SK-N-SH (cell line): ENCODE results near the gene MBD2. TPM values are rescaled to one million over a fixed set of nuclear protein-coding genes. Genes with fewer than 3 reads are reported as not detected.

Source experiments
- CTCF ChIA-PET: fragments of 300-600, 350-600 bp; formaldehyde crosslinking; extraction: SDS; loops from one replicate; lab custom pipeline; 2021; lab: Yijun Ruan, JAX
- POLR2A ChIA-PET: fragments of 350-600 bp; sonication (Branson Sonifier 250); formaldehyde crosslinking; extraction: SDS; loops from one replicate; lab custom pipeline; 2020; ENCODE audit warnings: antibody characterized with exemption, inconsistent platforms; lab: Yijun Ruan, JAX
- DNase-seq: peaks from one replicate; pipeline ENCODE4 v3.0.0; 2012
- H2AFZ ChIP-seq: fragments of 200-600 bp; sonication (generic); 2 replicates; pipeline ENCODE4 v1.8.1; 2016; ENCODE audit warnings: antibody characterized with exemption, mild to moderate bottlenecking, low read depth
- H3F3A ChIP-seq: fragments of 200-600 bp; sonication (generic); replicated peaks from 2 replicates; pipeline ENCODE3; 2016; ENCODE audit warnings: antibody characterized with exemption, mild to moderate bottlenecking; ENCODE audit not compliant: insufficient read depth
- H3K27ac ChIP-seq, 2 experiments: fragments of 200-500 bp in 1 of 2; fragments of 200-600 bp in 1 of 2; sonication (Bioruptor generic) in 1 of 2; sonication (generic), shearing (Covaris generic) in 1 of 2; 2 replicates each; pipeline versions ENCODE4 v1.5.1 to v1.6.1; 2014 to 2016; ENCODE audit warnings: low read depth in 2 of 2, inconsistent platforms in 1 of 2, low read length in 1 of 2, mild to moderate bottlenecking in 1 of 2, mixed read lengths in 1 of 2
- H3K27me3 ChIP-seq: fragments of 200-600 bp; sonication (generic), shearing (Covaris generic); 2 replicates; pipeline ENCODE4 v1.6.1; 2016; ENCODE audit warnings: mixed run types; ENCODE audit not compliant: insufficient read depth
- H3K36me3 ChIP-seq, 2 experiments: fragments of 200-500 bp in 1 of 2; fragments of 200-600 bp in 1 of 2; sonication (Bioruptor generic) in 1 of 2; sonication (generic) in 1 of 2; replicated peaks in 1 of 2; 2 replicates each; pipeline versions ENCODE3 to v1.5.1; 2014 to 2016; ENCODE audit warnings: low read length in 1 of 2, mild to moderate bottlenecking in 1 of 2; ENCODE audit not compliant: insufficient read depth in 2 of 2, control insufficient read depth in 1 of 2
- H3K4me1 ChIP-seq, 2 experiments: fragments of 200-500 bp in 1 of 2; fragments of 200-600 bp in 1 of 2; sonication (Bioruptor generic) in 1 of 2; sonication (generic), shearing (Covaris generic) in 1 of 2; 2 replicates each; pipeline versions ENCODE4 v1.5.1 to v1.6.1; 2014 to 2016; ENCODE audit warnings: low read depth in 1 of 2, low read length in 1 of 2, mixed run types in 1 of 2; ENCODE audit not compliant: insufficient read depth in 2 of 2, control insufficient read depth in 1 of 2
- H3K4me2 ChIP-seq: fragments of 200-600 bp; sonication (generic), shearing (Covaris generic); 2 replicates; pipeline ENCODE4 v1.6.1; 2017; ENCODE audit warnings: mixed run types
- H3K4me3 ChIP-seq, 2 experiments: fragments of 200-500 bp in 1 of 2; fragments of 200-600 bp in 1 of 2; sonication (Bioruptor generic) in 1 of 2; sonication (generic), shearing (Covaris generic) in 1 of 2; 2 replicates each; pipeline versions ENCODE4 v1.5.1 to v1.8.1; 2014 to 2016; ENCODE audit warnings: low read depth in 2 of 2, inconsistent platforms in 1 of 2, low read length in 1 of 2, mild to moderate bottlenecking in 1 of 2, mixed read lengths in 1 of 2, moderate library complexity in 1 of 2
- H3K79me2 ChIP-seq: fragments of 200-600 bp; sonication (generic); 2 replicates; pipeline ENCODE4 v1.8.1; 2017; ENCODE audit warnings: mild to moderate bottlenecking; ENCODE audit not compliant: insufficient read depth
- H3K9ac ChIP-seq: fragments of 200-600 bp; sonication (generic); 2 replicates; pipeline ENCODE4 v1.6.1; 2017; ENCODE audit warnings: mixed run types
- H3K9me2 ChIP-seq: fragments of 200-600 bp; sonication (generic); 2 replicates; pipeline ENCODE4 v1.6.1; 2017; ENCODE audit warnings: mixed run types
- H3K9me3 ChIP-seq: fragments of 200-600 bp; sonication (generic); 2 replicates; pipeline ENCODE4 v1.6.1; 2017; ENCODE audit warnings: mixed run types, mild to moderate bottlenecking, moderate library complexity
- H4K20me1 ChIP-seq: fragments of 200-600 bp; sonication (generic); 2 replicates; pipeline ENCODE4 v1.6.1; 2017; ENCODE audit warnings: mild to moderate bottlenecking, mixed run types; ENCODE audit not compliant: insufficient read depth
- ELF1 ChIP-seq: IDR thresholded peaks from 2 replicates; pipeline ENCODE4 v1.4.0; 2012
- EP300 ChIP-seq, 2 experiments: IDR thresholded peaks; 2 replicates each; pipeline versions ENCODE4 v1.4.0 to v1.6.1; 2012; ENCODE audit warnings: borderline replicate concordance in 1 of 2, low read depth in 1 of 2, low read length in 1 of 2
- EZH2phosphoT487 ChIP-seq: fragments of 200-600 bp; sonication (generic); IDR thresholded peaks from 2 replicates; pipeline ENCODE4 v1.6.1; 2017; ENCODE audit warnings: low read depth, mixed run types, mild to moderate bottlenecking, antibody characterized with exemption, moderate library complexity, borderline replicate concordance
- FOXJ3 ChIP-seq: sonication (generic); formaldehyde crosslinking; IDR thresholded peaks from 2 replicates; pipeline ENCODE4 v1.5.1; 2020; ENCODE audit warnings: mild to moderate bottlenecking, missing genetic modification reagents
- GATA2 ChIP-seq: sonication (generic); formaldehyde crosslinking; IDR thresholded peaks from 2 replicates; pipeline ENCODE4 v1.5.0; 2020; ENCODE audit warnings: mild to moderate bottlenecking, missing genetic modification reagents
- JUND ChIP-seq: IDR thresholded peaks from 2 replicates; pipeline ENCODE4 v1.4.0; 2012
- MEF2A ChIP-seq: IDR thresholded peaks from 2 replicates; pipeline ENCODE4 v1.4.0; 2012; ENCODE audit warnings: low read depth, borderline replicate concordance
- MXI1 ChIP-seq: IDR thresholded peaks from 2 replicates; pipeline ENCODE4 v1.6.1; 2012; ENCODE audit warnings: mild to moderate bottlenecking, low read depth, low read length, improper control_type of control experiment
- NFIC ChIP-seq: IDR thresholded peaks from 2 replicates; pipeline ENCODE4 v1.4.0; 2012; ENCODE audit warnings: borderline replicate concordance
- NRF1 ChIP-seq: IDR thresholded peaks from 2 replicates; pipeline ENCODE4 v1.6.1; 2012; ENCODE audit warnings: low read depth, mild to moderate bottlenecking, low read length
- RAD21 ChIP-seq: IDR thresholded peaks from 2 replicates; pipeline ENCODE4 v1.6.1; 2012; ENCODE audit warnings: mild to moderate bottlenecking, low read length
- RCOR1 ChIP-seq: fragments of 150-350 bp; IDR thresholded peaks from 2 replicates; pipeline ENCODE4 v1.6.1; 2017; ENCODE audit warnings: antibody characterized with exemption, low read length
- RFX5 ChIP-seq: IDR thresholded peaks from 2 replicates; pipeline ENCODE4 v1.6.1; 2012; ENCODE audit warnings: mild to moderate bottlenecking, improper control_type of control experiment, low read length
- RXRA ChIP-seq: IDR thresholded peaks from 2 replicates; pipeline ENCODE4 v1.4.0; 2012; ENCODE audit warnings: low read depth, mild to moderate bottlenecking, borderline replicate concordance
- TEAD4 ChIP-seq: IDR thresholded peaks from 2 replicates; pipeline ENCODE4 v1.4.0; 2012; ENCODE audit warnings: mild to moderate bottlenecking, borderline replicate concordance; ENCODE audit not compliant: insufficient read depth
- USF1 ChIP-seq: IDR thresholded peaks from 2 replicates; pipeline ENCODE4 v1.4.0; 2012; ENCODE audit warnings: low read depth, borderline replicate concordance
- USF2 ChIP-seq: fragments of 150-350 bp; IDR thresholded peaks from 2 replicates; pipeline ENCODE4 v1.6.1; 2017; ENCODE audit warnings: antibody characterized with exemption, low read length, low read depth, borderline replicate concordance
- YY1 ChIP-seq: IDR thresholded peaks from 2 replicates; pipeline ENCODE4 v1.4.0; 2012; ENCODE audit warnings: low read depth, mild to moderate bottlenecking
- WGBS: methylation state at CpG from one replicate; pipeline ENCODE4 v1.1.6; 2017; ENCODE audit warnings: low lambda C conversion rate; 5-methylcytosine and 5-hydroxymethylcytosine counted together
- polyA plus RNA-seq, 3 experiments: library from polyadenylated mRNA; depleted of rRNA; stranded (reverse); fragments of >200 nt; gene quantifications; 2 replicates each; pipeline ENCODE4 v1.2.3, GENCODE V29; 2012
- TF ChIP-seq, protein P1 (sequence below): IDR thresholded peaks from 2 replicates; pipeline ENCODE4 v1.6.1; 2012; ENCODE audit warnings: mild to moderate bottlenecking, low read depth, low read length, moderate library complexity

Gene MBD2
- polyA plus RNA-seq, 1 of the 3 experiments (the other 2 are of a cell fraction), result 12.5 TPM

GRCh38 chr18:54204883-54205282, 19.6 kb downstream of the MBD2 start:
- no peak for DNase-seq
- Histone ChIP-seq H3K27ac (no peak overlapping the region), H4K20me1 (peaks cover 48% of the 10 kb centered on the region), H3K4me2 (no peak overlapping the region), H3K9me3 (no peaks in the 10 kb centered on the region), H3K4me1 (peaks cover 0 to 5% of the 10 kb centered on the region in 2 experiments; a peak in 1 of 4 replicates), H3K4me3 (no peak overlapping the region), H3K9me2 (no peaks in the 10 kb centered on the region), H2AFZ (no peak overlapping the region), H3K36me3 (peaks cover 23 to 34% of the 10 kb centered on the region in 2 experiments), H3F3A (peaks cover 2% of the 10 kb centered on the region), H3K27me3 (no peaks in the 10 kb centered on the region), H3K9ac (no peak overlapping the region), H3K79me2 (peaks cover 84% of the 10 kb centered on the region)
- CTCF ChIA-PET, result no interaction called here
- POLR2A ChIA-PET, result no interaction called here
- WGBS, result 97% methylated on average over 5 of the region's 5 CpGs
- TF ChIP-seq GATA2 (CRISPR knock-in tag) (no peak), USF2 (no peak), NRF1 (no peak), RXRA (no peak), RFX5 (no peak), USF1 (no peak), FOXJ3 (no peak), MEF2A (no peak), EP300 (IDR thresholded peaks at IDR 0.05; ENCODE audit: borderline replicate concordance in 1 of 2, low read depth in 1 of 2, low read length in 1 of 2) (no peak), NFIC (no peak), EZH2phosphoT487 (no peak), ELF1 (no peak), YY1 (no peak), RCOR1 (no peak), TEAD4 (no peak), RAD21 (no peak), JUND (no peak), MXI1 (no peak)
- TF ChIP-seq, protein P1, sequence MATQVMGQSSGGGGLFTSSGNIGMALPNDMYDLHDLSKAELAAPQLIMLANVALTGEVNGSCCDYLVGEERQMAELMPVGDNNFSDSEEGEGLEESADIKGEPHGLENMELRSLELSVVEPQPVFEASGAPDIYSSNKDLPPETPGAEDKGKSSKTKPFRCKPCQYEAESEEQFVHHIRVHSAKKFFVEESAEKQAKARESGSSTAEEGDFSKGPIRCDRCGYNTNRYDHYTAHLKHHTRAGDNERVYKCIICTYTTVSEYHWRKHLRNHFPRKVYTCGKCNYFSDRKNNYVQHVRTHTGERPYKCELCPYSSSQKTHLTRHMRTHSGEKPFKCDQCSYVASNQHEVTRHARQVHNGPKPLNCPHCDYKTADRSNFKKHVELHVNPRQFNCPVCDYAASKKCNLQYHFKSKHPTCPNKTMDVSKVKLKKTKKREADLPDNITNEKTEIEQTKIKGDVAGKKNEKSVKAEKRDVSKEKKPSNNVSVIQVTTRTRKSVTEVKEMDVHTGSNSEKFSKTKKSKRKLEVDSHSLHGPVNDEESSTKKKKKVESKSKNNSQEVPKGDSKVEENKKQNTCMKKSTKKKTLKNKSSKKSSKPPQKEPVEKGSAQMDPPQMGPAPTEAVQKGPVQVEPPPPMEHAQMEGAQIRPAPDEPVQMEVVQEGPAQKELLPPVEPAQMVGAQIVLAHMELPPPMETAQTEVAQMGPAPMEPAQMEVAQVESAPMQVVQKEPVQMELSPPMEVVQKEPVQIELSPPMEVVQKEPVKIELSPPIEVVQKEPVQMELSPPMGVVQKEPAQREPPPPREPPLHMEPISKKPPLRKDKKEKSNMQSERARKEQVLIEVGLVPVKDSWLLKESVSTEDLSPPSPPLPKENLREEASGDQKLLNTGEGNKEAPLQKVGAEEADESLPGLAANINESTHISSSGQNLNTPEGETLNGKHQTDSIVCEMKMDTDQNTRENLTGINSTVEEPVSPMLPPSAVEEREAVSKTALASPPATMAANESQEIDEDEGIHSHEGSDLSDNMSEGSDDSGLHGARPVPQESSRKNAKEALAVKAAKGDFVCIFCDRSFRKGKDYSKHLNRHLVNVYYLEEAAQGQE, result no peak
